A549 (cell line): ENCODE results near the gene PTH2R. TPM values are rescaled to one million over a fixed set of nuclear protein-coding genes. Genes with fewer than 3 reads are reported as not detected.

Experiments
- ATAC-seq, 2 experiments: fragments of 200-7000 bp in 1 of 2; fragments of >200 bp in 1 of 2; cut with Nextera tagmentation in 1 of 2; cut with Tn5 transposase in 1 of 2; 3 replicates each; pipeline versions ENCODE4 v1.8.0 to v1.9.1; 2018 to 2020; ENCODE audit warnings: mild to moderate bottlenecking in 1 of 2, moderate library complexity in 1 of 2
- CTCF ChIA-PET: fragments of 300-600 bp; sonication (Branson Sonifier 250); formaldehyde crosslinking; extraction: SDS; loops from one replicate; lab custom pipeline; 2021; ENCODE audit warnings: antibody characterized with exemption, inconsistent platforms; lab: Yijun Ruan, JAX
- POLR2A ChIA-PET: fragments of 350-600 bp; formaldehyde crosslinking; extraction: SDS; loops from one replicate; lab custom pipeline; 2021; ENCODE audit warnings: antibody characterized with exemption, inconsistent platforms; lab: Yijun Ruan, JAX
- DNase-seq, 2 experiments: peaks; one replicate each; pipeline versions ENCODE4 v3.0.0 to v3.0.0-alpha.2; 2011 to 2016; ENCODE audit warnings: low read depth in 1 of 2, low spot score in 1 of 2
- FAIRE-seq: peaks from 2 replicates; lab custom pipeline; 2011; peaks lifted over from hg19 to GRCh38; lab: Jason Lieb, UNC
- H3K27ac ChIP-seq, 2 experiments: fragments of >200 bp; sonication (Bioruptor Twin); formaldehyde crosslinking; 3 replicates each; pipeline ENCODE4 v1.5.1; 2016 to 2017
- H3K4me1 ChIP-seq: fragments of >200 bp; sonication (Bioruptor Twin); formaldehyde crosslinking; 3 replicates; pipeline ENCODE4 v1.6.1; 2016
- H3K4me2 ChIP-seq: fragments of >200 bp; sonication (Bioruptor Twin); formaldehyde crosslinking; 3 replicates; pipeline ENCODE4 v1.6.1; 2016
- H3K4me3 ChIP-seq: fragments of >200 bp; sonication (Bioruptor Twin); formaldehyde crosslinking; 3 replicates; pipeline ENCODE4 v1.5.1; 2016
- H3K9me3 ChIP-seq: fragments of >200 bp; sonication (Bioruptor Twin); formaldehyde crosslinking; 3 replicates; pipeline ENCODE4 v1.6.1; 2016
- ATOH8 ChIP-seq: fragments of 250-450 bp; sonication (Bioruptor Pico); IDR thresholded peaks from 2 replicates; pipeline ENCODE4 v1.5.0; 2020; ENCODE audit warnings: low read depth, mild to moderate bottlenecking, moderate library complexity
- BHLHE40 ChIP-seq: IDR thresholded peaks from 2 replicates; pipeline ENCODE4 v1.6.1; 2012; ENCODE audit warnings: low read depth, low read length, inconsistent platforms
- CBX2 ChIP-seq: fragments of 200-600 bp; sonication (generic); IDR thresholded peaks from 2 replicates; pipeline ENCODE4 v1.6.1; 2016; ENCODE audit warnings: low read depth, mild to moderate bottlenecking, borderline replicate concordance
- CBX8 ChIP-seq: fragments of 200-600 bp; sonication (generic); IDR thresholded peaks from 2 replicates; pipeline ENCODE4 v1.6.1; 2016
- CEBPB ChIP-seq, 2 experiments: fragments of >200 bp in 1 of 2; sonication (Bioruptor Twin) in 1 of 2; formaldehyde crosslinking in 1 of 2; IDR thresholded peaks; 2 replicates each; pipeline ENCODE4 v1.6.1; 2012 to 2016
- CHD4 ChIP-seq: fragments of 200-600 bp; sonication (generic); IDR thresholded peaks from 2 replicates; pipeline ENCODE4 v1.6.1; 2016; ENCODE audit warnings: antibody characterized with exemption, mild to moderate bottlenecking, borderline replicate concordance
- CTCF ChIP-seq: fragments of >200 bp; sonication (Bioruptor Twin); formaldehyde crosslinking; IDR thresholded peaks from 3 replicates; pipeline ENCODE4 v1.5.1; 2016
- EHMT2 ChIP-seq: fragments of 200-600 bp; sonication (generic); IDR thresholded peaks from 2 replicates; pipeline ENCODE4 v1.6.1; 2016; ENCODE audit warnings: antibody characterized with exemption, low read depth, mild to moderate bottlenecking, moderate library complexity
- ESRRA ChIP-seq: fragments of 150-350 bp; IDR thresholded peaks from 2 replicates; pipeline ENCODE4 v1.6.1; 2014; ENCODE audit warnings: mild to moderate bottlenecking, low read length, borderline replicate concordance
- FOSB ChIP-seq: fragments of 250-450 bp; sonication (Bioruptor Pico); IDR thresholded peaks from 2 replicates; pipeline ENCODE4 v1.5.0; 2020; ENCODE audit warnings: mild to moderate bottlenecking, moderate library complexity
- FOSL2 ChIP-seq, 2 experiments: fragments of 450-650 bp in 1 of 2; fragments of >200 bp in 1 of 2; sonication (Bioruptor Twin) in 1 of 2; formaldehyde crosslinking; IDR thresholded peaks; 2 replicates each; pipeline versions ENCODE4 v1.5.0 to v1.6.1; 2016 to 2020; ENCODE audit warnings: mild to moderate bottlenecking in 1 of 2, moderate library complexity in 1 of 2
- FOXS1 ChIP-seq: fragments of 250-450 bp; sonication (Bioruptor Pico); IDR thresholded peaks from 2 replicates; pipeline ENCODE4 v1.5.0; 2020; ENCODE audit warnings: mild to moderate bottlenecking, moderate library complexity
- GATA3 ChIP-seq: IDR thresholded peaks from 2 replicates; pipeline ENCODE4 v1.6.1; 2012; ENCODE audit warnings: borderline replicate concordance
- HDAC2 ChIP-seq: fragments of 200-600 bp; sonication (generic); IDR thresholded peaks from 2 replicates; pipeline ENCODE4 v1.6.1; 2016
- HOXA7 ChIP-seq: fragments of 250-450 bp; sonication (Bioruptor Pico); IDR thresholded peaks from 2 replicates; pipeline ENCODE4 v1.5.0; 2020; ENCODE audit warnings: mild to moderate bottlenecking, moderate library complexity
- HOXB13 ChIP-seq: fragments of 250-450 bp; sonication (Bioruptor Pico); IDR thresholded peaks from 2 replicates; pipeline ENCODE4 v1.5.0; 2020; ENCODE audit warnings: low read depth, mild to moderate bottlenecking, moderate library complexity
- JUN ChIP-seq, 2 experiments: fragments of >200 bp; sonication (Bioruptor Twin); formaldehyde crosslinking; IDR thresholded peaks; 2 replicates in 1 of 2; 3 replicates in 1 of 2; pipeline ENCODE4 v1.6.1; 2016 to 2017
- JUNB ChIP-seq: fragments of >200 bp; sonication (Bioruptor Twin); formaldehyde crosslinking; IDR thresholded peaks from 2 replicates; pipeline ENCODE4 v1.6.1; 2016
- MAFK ChIP-seq: fragments of 450-650 bp; IDR thresholded peaks from 2 replicates; pipeline ENCODE4 v1.6.1; 2014; ENCODE audit not compliant: partially characterized antibody
- NFE2L2 ChIP-seq: fragments of 150-350 bp; conservative IDR thresholded peaks from 2 replicates; pipeline ENCODE4 v1.6.1; 2014; ENCODE audit warnings: low read length
- NPAS2 ChIP-seq: fragments of 250-450 bp; sonication (Bioruptor Pico); IDR thresholded peaks from 2 replicates; pipeline ENCODE4 v1.8.0; 2022; ENCODE audit warnings: mild to moderate bottlenecking, moderate library complexity, borderline replicate concordance
- POLR2A ChIP-seq: IDR thresholded peaks from 2 replicates; pipeline ENCODE4 v1.6.1; 2012; ENCODE audit warnings: mild to moderate bottlenecking, low read length
- RARB ChIP-seq: fragments of 250-450 bp; sonication (Bioruptor Pico); IDR thresholded peaks from 2 replicates; pipeline ENCODE4 v1.8.0; 2021; ENCODE audit warnings: mild to moderate bottlenecking, moderate library complexity
- RFX5 ChIP-seq: fragments of 450-650 bp; IDR thresholded peaks from 2 replicates; pipeline ENCODE4 v1.7.1; 2014; ENCODE audit warnings: antibody characterized with exemption, mild to moderate bottlenecking, moderate library complexity
- SMC3 ChIP-seq: fragments of >200 bp; sonication (Bioruptor Twin); formaldehyde crosslinking; IDR thresholded peaks from 3 replicates; pipeline ENCODE4 v1.6.1; 2018; ENCODE audit warnings: inconsistent platforms
- USF2 ChIP-seq: fragments of 450-650 bp; IDR thresholded peaks from 2 replicates; pipeline ENCODE4 v1.6.1; 2014; ENCODE audit warnings: antibody characterized with exemption
- ZFP36 ChIP-seq: fragments of 450-650 bp; IDR thresholded peaks from 2 replicates; pipeline ENCODE4 v1.6.1; 2014; ENCODE audit warnings: borderline replicate concordance; ENCODE audit not compliant: partially characterized antibody
- WGBS: methylation state at CpG from one replicate; pipeline ENCODE4 v1.1.6; 2017; ENCODE audit errors: missing lambda C conversion rate; 5-methylcytosine and 5-hydroxymethylcytosine counted together
- polyA plus RNA-seq, 4 experiments: library from polyadenylated mRNA; depleted of rRNA in 3 of 4; stranded (reverse); fragments of >200 nt; fragmentation: RNase III in 1 of 4; extraction: RNeasy Plus Mini Kit Qiagen cat#74134 plus additional on column Dnase treatment in 1 of 4; gene quantifications; 2 replicates in 3 of 4; 3 replicates in 1 of 4; pipeline ENCODE4 v1.2.3, GENCODE V29; 2011 to 2017

PTH2R gene
- polyA plus RNA-seq, 2 of the 4 experiments (the other 2 are of a cell fraction), result not detected

DNA sequence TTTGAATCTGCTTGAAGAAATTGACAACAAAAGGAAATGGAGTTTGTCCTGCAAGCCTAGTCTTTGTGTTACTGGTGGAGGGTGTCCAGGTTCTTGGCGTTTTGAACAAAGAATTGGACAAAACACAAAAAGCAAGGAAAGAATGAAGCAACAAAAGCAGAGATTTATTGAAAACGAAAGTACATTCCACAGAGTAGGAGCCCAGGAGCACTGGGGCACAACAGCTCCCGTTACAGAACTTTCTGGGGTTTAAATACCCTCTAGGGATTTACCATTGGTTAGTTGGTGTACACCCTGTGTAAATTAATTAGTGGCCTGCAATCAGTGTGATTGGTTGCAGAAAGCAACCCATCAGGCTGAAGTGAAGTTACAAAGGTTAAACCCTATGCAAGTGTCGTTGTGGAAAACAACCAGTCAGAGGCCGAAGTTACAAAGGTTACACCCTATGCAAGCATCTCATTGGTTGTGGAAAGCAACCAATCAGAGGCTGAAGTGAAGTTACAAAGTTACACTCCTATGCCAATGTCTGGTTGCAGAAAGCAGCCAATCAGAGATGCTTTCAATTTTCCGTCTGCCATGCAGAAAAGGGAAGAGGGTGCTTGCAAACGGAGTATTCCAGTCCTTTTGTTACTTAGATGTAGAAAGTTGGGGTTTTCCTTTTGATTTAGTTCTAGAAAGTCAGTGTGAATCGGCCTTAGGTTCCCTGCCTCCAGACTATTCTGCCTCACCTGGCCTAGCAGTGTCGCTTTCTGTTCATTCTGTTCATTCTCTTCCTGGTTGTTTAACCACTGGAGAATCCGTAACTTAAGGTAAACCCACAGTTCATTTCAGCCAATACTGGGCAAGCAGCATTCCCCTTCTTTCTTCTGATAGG lies 47.6 kb upstream of the PTH2R start:
- Histone ChIP-seq H3K4me3 (no peak overlapping the region), H3K4me1 (0 out of 3 replicates have a peak, but pooled peaks cover 5% of the 10 kb centered on the region), H3K9me3 (no peaks in the 10 kb centered on the region), H3K4me2 (no peak overlapping the region), H3K27ac (no peak overlapping the region)
- ATAC-seq, result no peak
- DNase-seq, result no peak
- no peak for FAIRE-seq
- CTCF ChIA-PET, result no interaction called here
- 87% methylated on average over 10 of the region's 10 CpGs for WGBS
- TF ChIP-seq NFE2L2 (no peak), NPAS2 (CRISPR knock-in tag) (no peak), ESRRA (no peak), FOSB (no peak), ATOH8 (CRISPR knock-in tag) (no peak), JUNB (no peak), CHD4 (no peak), EHMT2 (no peak), ZFP36 (no peak), CBX8 (no peak), POLR2A (no peak), HOXA7 (CRISPR knock-in tag) (no peak), JUN (IDR thresholded peaks at IDR 0.05) (no peak), FOSL2 (IDR thresholded peaks at IDR 0.05) (no peak), FOSL2 (CRISPR knock-in tag; IDR thresholded peaks at IDR 0.05) (no peak), CEBPB (IDR thresholded peaks at IDR 0.05) (no peak)
- POLR2A ChIA-PET, result no interaction called here

DNA sequence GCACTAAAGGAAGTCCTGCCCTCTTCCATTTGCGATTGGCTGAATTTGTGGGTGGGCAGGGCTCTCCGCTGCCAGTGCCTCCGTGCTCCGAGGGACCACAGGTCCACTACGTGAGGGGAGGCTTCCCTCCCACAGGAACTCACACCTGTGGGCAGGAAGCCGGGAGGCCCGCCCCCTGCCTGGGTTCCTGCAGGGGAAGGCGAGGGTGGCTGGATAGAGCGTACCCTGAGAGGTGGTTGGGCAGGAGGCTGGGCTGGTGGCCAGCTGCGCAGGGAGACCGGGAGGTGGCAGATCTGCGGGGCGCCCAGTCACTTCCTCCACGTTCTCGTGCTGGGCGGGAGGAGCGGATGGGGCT lies 47.0 kb upstream of the PTH2R start:
- CTCF ChIA-PET, result no interaction called here
- WGBS, result 91% methylated on average over 17 of the region's 17 CpGs
- H3K4me3 ChIP-seq, result no peak overlapping the region
- no peak for TF ChIP-seq MAFK
- TF ChIP-seq SMC3, result no peak
- no peak for TF ChIP-seq FOXS1 (CRISPR knock-in tag)
- no peak for TF ChIP-seq CTCF
- no peak for TF ChIP-seq JUN (IDR thresholded peaks at IDR 0.05)
- TF ChIP-seq HOXA7 (CRISPR knock-in tag), result no peak
- no peak for TF ChIP-seq RARB (CRISPR knock-in tag)
- 0 out of 3 replicates have a peak, but pooled peaks cover 5% of the 10 kb centered on the region for H3K4me1 ChIP-seq
- peaks cover 1% of the 10 kb centered on the region; the same call in 1 of the 3 replicates for H3K9me3 ChIP-seq
- FAIRE-seq (no peak), DNase-seq (no peak), ATAC-seq (peak; percentile 35 to 61; a peak in 3 of 6 replicates)
- H3K4me2 ChIP-seq, result no peak overlapping the region
- H3K27ac ChIP-seq, result no peak overlapping the region
- POLR2A ChIA-PET, result no interaction called here

GRCh38 chr2:208360259-208361076 lies 46.1 kb upstream of the PTH2R start:
- WGBS, result 89% methylated on average over 27 of the region's 48 CpGs
- CTCF ChIA-PET, result no interaction called here
- no peak for DNase-seq
- H3K4me1 ChIP-seq, result 0 out of 3 replicates have a peak, but pooled peaks cover 5% of the 10 kb centered on the region
- H3K27ac ChIP-seq, result no peak overlapping the region
- no peak overlapping the region for H3K4me3 ChIP-seq
- POLR2A ChIA-PET, result no interaction called here
- no peak overlapping the region for H3K4me2 ChIP-seq
- H3K9me3 ChIP-seq, result peaks cover 10% of the 10 kb centered on the region; the same call in 2 of the 3 replicates
- no peak for FAIRE-seq
- ATAC-seq, result peak; percentile 32 to 51; a peak in 4 of 6 replicates
- TF ChIP-seq ZFP36, result no peak
- no peak for TF ChIP-seq RFX5
- TF ChIP-seq NFE2L2, result no peak
- no peak for TF ChIP-seq GATA3
- no peak for TF ChIP-seq HDAC2
- no peak for TF ChIP-seq CHD4
- no peak for TF ChIP-seq USF2
- TF ChIP-seq HOXB13 (CRISPR knock-in tag), result no peak
- TF ChIP-seq CBX2, result no peak
- TF ChIP-seq BHLHE40, result no peak
